HG02943 (cell line): Measurements from ENCODE around the gene BICDL1.

Experiments
- ATAC-seq: cut with Tn5 transposase; IDR thresholded peaks from one replicate; pipeline ENCODE4 v1.9.1; 2021; ENCODE audit warnings: mild to moderate bottlenecking, low read depth, moderate library complexity; ENCODE audit not compliant: unreplicated experiment

BICDL1 gene

GRCh38 chr12:120119271-120119973 is 130.4 kb downstream of the BICDL1 start:
- ATAC-seq, result no peak

GRCh38 chr12:120121343-120121742 is 132.3 kb downstream of the BICDL1 start:
- ATAC-seq, result no peak

GRCh38 chr12:120121766-120122293 is 132.8 kb downstream of the BICDL1 start:
- peak; percentile 32 for ATAC-seq

DNA sequence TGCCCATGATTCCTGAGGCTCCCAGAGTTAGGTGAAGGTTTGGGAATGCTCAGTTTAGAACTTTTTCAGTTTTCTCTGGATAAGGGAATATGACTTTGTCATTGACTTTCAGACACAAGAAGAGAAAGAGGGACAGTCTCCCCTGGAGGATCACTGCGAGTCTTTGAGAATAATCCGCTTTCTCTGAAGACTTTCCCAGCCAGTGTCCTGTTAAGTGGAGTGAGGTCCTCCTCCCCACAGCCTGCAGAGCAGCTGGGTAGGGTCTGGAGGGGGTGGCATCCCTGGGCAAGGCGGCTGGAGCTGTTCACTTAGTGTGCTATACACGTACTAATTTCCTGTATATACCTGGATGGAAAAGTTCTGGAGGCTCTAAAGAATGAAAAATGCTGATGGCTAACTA is 136.0 kb downstream of the BICDL1 start:
- ATAC-seq, result no peak

DNA sequence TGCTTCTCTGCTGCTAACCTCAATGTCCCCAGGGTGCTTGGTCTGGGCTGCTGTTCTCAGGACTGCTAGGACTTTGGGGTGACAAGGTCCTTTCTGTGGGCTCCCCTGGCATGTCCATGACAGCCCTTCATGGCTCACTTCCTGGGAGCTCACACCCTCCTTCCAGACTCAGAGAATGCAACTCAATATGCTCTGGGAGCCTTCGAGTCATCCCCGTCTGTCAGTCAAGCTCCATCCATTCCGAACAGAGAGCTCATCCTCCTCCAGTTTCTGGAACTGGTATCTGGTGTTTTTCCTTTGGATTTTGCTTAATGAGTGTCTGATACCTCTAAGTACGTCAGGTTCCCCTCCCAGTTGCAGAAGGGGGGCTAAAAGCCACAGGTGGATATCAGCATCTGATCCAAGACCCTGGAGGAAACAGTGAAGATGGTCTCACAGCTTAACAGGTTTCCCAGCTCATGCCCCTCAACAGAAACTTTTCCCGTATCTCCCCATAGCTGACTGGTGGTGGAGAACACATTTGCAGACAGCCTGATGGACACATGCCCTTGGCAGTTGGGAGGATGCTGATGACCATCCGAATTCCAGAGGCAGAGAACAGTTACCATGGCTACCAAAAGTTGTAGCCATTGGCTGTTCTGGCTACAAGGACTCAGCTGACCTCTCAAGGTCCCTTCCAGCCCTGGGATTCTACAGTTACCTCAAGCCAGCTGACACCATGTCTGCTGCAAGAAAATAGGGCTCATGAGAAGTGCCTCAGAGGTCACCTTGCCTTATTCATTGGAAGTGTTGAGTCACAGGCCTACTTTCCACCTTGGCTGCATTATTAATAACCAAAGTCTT is 137.0 kb downstream of the BICDL1 start:
- no peak for ATAC-seq

- ATAC-seq, result no peak
Observed at GRCh38 chr12:120126635-120127005, 137.6 kb downstream of the BICDL1 start.

DNA sequence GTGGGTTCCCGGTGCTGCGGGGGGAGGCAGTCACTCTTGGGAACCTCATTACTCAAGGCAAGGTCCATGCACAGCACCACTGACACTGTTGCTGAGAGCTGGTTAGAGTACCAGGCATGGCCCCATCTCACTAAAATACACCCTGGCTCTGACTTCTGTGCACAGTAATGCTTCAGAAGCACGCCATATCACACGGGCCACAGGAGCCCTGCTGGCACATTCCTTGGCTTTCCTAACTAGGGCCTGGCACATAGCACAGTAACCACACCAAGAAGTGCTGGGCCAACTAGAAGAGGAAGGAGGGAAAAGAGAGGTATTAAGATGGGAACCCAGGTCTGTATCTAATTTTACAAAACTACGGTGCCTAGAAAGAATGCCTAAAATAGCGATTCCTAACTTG is 141.0 kb downstream of the BICDL1 start:
- no peak for ATAC-seq

GRCh38 chr12:120131116-120131515 is 142.1 kb downstream of the BICDL1 start:
- ATAC-seq, result no peak

GRCh38 chr12:120132054-120132836 is 143.2 kb downstream of the BICDL1 start:
- no peak for ATAC-seq

- ATAC-seq, result peak; percentile 89
Observed at GRCh38 chr12:120132863-120133385, 143.9 kb downstream of the BICDL1 start.

GRCh38 chr12:120134307-120134980 is 145.4 kb downstream of the BICDL1 start:
- ATAC-seq, result no peak

DNA sequence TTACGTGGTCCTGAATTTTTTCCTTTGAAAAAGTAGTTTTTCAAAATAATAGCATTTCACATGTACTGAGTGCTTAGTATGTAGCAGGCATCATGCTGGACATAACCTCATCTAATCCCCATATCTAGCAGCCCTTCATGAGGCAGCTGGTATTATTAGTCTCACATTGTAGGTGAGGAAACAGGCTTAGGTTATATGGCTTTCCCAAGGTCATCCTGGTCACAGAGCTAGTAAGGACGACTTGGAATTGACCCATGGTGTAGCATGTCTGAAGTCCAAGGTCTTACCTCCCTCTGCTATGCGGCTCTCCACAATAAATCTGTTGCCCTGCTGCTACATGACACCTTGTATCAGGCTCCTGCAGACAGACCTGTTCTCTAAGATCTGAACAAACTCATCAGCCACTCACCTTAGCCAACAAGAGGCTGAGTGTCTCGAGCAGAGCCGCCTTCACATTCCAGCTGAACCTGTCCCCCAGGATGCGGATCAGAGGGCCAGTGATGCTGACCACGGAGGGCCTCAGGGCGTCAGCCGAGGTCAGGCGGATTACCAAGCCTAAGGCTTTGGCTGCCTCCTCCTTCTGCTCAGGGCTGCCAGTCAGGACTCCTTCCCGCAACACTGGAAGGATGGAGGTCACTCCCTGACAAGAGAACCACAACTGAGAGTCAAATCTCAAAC is 147.2 kb downstream of the BICDL1 start:
- no peak for ATAC-seq

DNA sequence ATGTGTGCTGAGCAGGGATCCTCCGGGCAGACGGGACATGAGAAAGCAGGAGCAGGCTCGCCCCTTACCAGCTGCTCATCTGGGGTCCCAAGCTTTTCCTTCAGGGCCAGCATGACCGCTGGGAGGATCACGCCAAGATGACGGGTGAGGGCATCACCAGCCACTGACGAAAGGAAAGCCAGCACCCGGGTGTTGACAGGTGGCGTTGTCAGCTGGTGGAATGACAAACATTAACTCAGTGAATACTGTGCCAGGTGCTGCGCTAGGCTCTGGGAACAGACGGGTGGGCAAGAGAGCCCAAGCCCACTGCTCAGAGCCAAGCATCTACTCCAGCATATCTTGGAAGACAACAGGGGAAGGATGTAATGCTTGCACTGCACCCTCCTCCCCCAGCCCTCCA is 148.8 kb downstream of the BICDL1 start:
- ATAC-seq, result no peak

DNA sequence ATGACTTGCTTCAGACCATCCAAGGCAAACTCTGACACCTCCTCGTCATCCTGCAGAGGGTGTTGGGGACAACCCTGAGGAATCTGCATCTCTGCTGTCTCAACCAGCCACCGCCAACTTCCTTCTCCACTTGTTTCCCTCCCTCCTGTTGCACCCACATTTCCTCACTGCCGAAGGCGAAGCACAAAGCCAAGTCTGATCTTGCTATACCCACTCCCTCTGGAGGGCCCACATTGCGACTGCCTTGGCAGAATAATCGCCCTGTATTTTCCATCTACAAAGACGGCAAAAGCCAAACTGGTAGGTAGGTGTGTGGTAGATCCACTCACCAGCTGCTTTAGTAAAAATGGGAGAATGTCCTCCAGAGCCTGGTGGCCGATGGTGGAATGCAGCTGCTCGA is 149.3 kb downstream of the BICDL1 start:
- ATAC-seq, result no peak

DNA sequence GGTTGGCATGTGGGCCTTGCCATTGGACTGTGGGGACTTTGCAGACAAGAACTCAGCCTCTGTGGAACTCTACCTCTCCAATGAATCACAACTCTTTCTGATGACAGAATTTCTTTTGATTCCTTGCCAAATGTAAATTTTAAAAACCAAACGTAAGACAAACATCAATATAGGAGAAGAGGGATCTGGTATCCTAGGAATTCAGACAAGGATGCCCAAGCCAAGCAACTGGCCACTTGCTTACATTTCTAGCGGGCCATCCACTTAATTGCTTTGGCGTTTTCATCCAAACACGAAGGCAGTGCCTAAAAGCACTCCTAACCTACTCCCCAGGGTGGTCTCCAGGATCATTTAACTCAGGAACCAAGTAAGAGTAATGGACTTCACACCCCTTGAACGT is 150.9 kb downstream of the BICDL1 start:
- no peak for ATAC-seq

GRCh38 chr12:120140603-120141002 is 151.6 kb downstream of the BICDL1 start:
- no peak for ATAC-seq

DNA sequence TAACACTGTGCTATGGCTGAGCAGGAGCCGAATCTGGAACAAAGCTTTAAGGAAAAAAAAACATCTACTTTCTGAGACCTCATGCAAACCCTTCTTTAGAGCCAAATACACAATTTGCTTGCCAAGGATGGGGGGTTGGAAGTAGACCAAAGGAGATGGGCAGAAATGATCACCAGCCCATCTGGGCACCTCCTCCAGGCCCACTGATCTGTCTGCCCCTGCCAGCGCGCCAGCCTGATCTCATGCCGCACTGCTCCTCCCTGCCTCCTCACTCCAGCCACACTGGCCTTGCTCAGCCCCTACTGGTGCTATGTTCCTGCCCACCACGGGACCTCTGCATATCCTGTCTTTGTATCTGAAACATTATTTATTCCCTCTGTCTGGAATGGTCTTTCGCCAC is 152.3 kb downstream of the BICDL1 start:
- ATAC-seq, result no peak

DNA sequence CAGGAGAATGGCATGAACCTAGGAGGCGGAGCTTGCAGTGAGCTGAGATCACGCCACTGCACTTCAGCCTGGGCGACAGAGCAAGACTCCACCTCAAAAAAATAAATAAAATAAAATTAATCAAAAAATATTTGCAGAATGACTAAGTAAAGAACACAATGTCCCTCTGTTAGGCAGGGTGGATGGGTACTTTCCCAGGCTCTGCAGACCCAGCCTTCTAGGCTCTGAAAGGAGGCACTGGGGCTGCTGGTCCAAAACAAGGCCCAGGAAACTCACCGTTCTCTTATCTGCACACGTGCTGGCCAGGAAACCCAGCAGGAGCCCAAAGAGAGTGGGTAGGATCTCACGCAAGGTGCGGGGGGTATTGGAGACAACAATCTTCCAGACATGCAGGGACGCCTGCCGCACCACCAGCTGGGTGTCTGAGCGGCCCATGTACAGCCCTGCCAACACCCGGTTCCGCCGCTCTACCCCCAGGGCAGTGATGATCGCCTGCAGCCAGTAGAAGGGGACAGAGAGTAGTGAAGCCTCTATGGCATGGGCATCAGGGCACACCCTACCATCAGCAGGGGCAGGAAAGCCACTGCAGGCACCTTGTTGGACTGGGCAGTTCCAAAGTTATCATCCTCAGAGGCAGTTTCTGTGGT is 153.3 kb downstream of the BICDL1 start:
- ATAC-seq, result no peak
